Astrocyte (in vitro differentiated cells and primary cell): ENCODE data around the gene UPF2. TPM values are rescaled to one million over a fixed set of nuclear protein-coding genes. Genes with fewer than 3 reads are reported as not detected.

Experiments
- DNase-seq: peaks from one replicate; pipeline ENCODE4 v3.0.0-alpha.2; 2010; ENCODE audit warnings: low read depth
- FAIRE-seq: peaks from 2 replicates; lab custom pipeline; 2011; peaks lifted over from hg19 to GRCh38; lab: Jason Lieb, UNC
- H2AFZ ChIP-seq: 2 replicates; pipeline ENCODE4 v1.6.0; 2012; ENCODE audit warnings: low read depth, low read length, inconsistent platforms
- H3K27ac ChIP-seq: 2 replicates; pipeline ENCODE4 v1.5.1; 2011; ENCODE audit warnings: low read depth, low read length, inconsistent platforms
- H3K27me3 ChIP-seq: 2 replicates; pipeline ENCODE4 v1.6.0; 2011; ENCODE audit warnings: low read length, inconsistent platforms; ENCODE audit not compliant: insufficient read depth
- H3K36me3 ChIP-seq: 2 replicates; pipeline ENCODE4 v1.5.1; 2011; ENCODE audit warnings: low read length, inconsistent platforms; ENCODE audit not compliant: insufficient read depth
- H3K4me1 ChIP-seq: 2 replicates; pipeline ENCODE4 v1.5.1; 2011; ENCODE audit warnings: low read length, inconsistent platforms; ENCODE audit not compliant: insufficient read depth
- H3K4me2 ChIP-seq: 2 replicates; pipeline ENCODE4 v1.6.0; 2012; ENCODE audit warnings: low read length, inconsistent platforms
- H3K4me3 ChIP-seq: 2 replicates; pipeline ENCODE4 v1.5.1; 2011; ENCODE audit warnings: low read depth, mild to moderate bottlenecking, low read length, inconsistent platforms; ENCODE audit not compliant: insufficient read depth
- H3K79me2 ChIP-seq: 2 replicates; pipeline ENCODE4 v1.6.0; 2012; ENCODE audit warnings: mild to moderate bottlenecking, low read length, inconsistent platforms; ENCODE audit not compliant: insufficient read depth
- H3K9ac ChIP-seq: 2 replicates; pipeline ENCODE4 v1.6.0; 2012; ENCODE audit warnings: mild to moderate bottlenecking, low read length, inconsistent platforms
- H3K9me3 ChIP-seq: 2 replicates; pipeline ENCODE4 v1.5.1; 2012; ENCODE audit warnings: low read depth, mild to moderate bottlenecking, low read length, inconsistent platforms; ENCODE audit not compliant: insufficient read depth
- H4K20me1 ChIP-seq: 2 replicates; pipeline ENCODE4 v1.6.0; 2012; ENCODE audit warnings: low read length, inconsistent platforms; ENCODE audit not compliant: insufficient read depth
- H3K27ac Mint-ChIP-seq: one replicate; pipeline ENCODE4 v1.8.0; 2021; ENCODE audit warnings: mild to moderate bottlenecking, mixed read lengths; ENCODE audit not compliant: unreplicated experiment
- H3K27me3 Mint-ChIP-seq: one replicate; pipeline ENCODE4 v1.8.0; 2021; ENCODE audit warnings: low read depth, mixed read lengths; ENCODE audit not compliant: unreplicated experiment
- H3K36me3 Mint-ChIP-seq: one replicate; pipeline ENCODE4 v1.8.0; 2021; ENCODE audit warnings: low read depth, mixed read lengths; ENCODE audit not compliant: unreplicated experiment
- H3K4me1 Mint-ChIP-seq: one replicate; pipeline ENCODE4 v1.8.0; 2021; ENCODE audit warnings: low read depth, mixed read lengths; ENCODE audit not compliant: unreplicated experiment
- H3K4me3 Mint-ChIP-seq: one replicate; pipeline ENCODE4 v1.8.0; 2021; ENCODE audit warnings: mild to moderate bottlenecking, moderate library complexity, mixed read lengths; ENCODE audit not compliant: unreplicated experiment
- H3K9me3 Mint-ChIP-seq: one replicate; pipeline ENCODE4 v1.8.0; 2021; ENCODE audit warnings: mild to moderate bottlenecking, mixed read lengths; ENCODE audit not compliant: unreplicated experiment
- CTCF ChIP-seq: IDR thresholded peaks from 2 replicates; pipeline ENCODE4 v1.5.1; 2011; ENCODE audit warnings: low read depth, mild to moderate bottlenecking, inconsistent platforms, low read length, moderate library complexity; ENCODE audit not compliant: insufficient read depth
- EZH2 ChIP-seq: IDR thresholded peaks from 2 replicates; pipeline ENCODE4 v1.6.1; 2012; ENCODE audit warnings: mild to moderate bottlenecking, low read length, inconsistent platforms; ENCODE audit not compliant: insufficient read depth
- total RNA-seq: library from RNA; stranded (reverse); gene quantifications from 2 replicates; pipeline ENCODE4 v1.2.1, GENCODE V29; 2021

Gene UPF2
- total RNA-seq, 1 donor from 2014 or later: 23.2 TPM

- H3K36me3 ChIP-seq: no peaks in the 10 kb centered on the region
- H3K27me3 Mint-ChIP-seq: no peaks in the 10 kb centered on the region
- DNase-seq (no peak), FAIRE-seq (no peak)
- H3K9me3 ChIP-seq: no peaks in the 10 kb centered on the region
- no peak overlapping the region for H3K4me2 ChIP-seq
- no peak overlapping the region for H3K4me3 ChIP-seq
- H3K79me2 ChIP-seq: no peaks in the 10 kb centered on the region
- no peaks in the 10 kb centered on the region for H3K4me1 Mint-ChIP-seq
- H3K27me3 ChIP-seq: no peaks in the 10 kb centered on the region
- H3K27ac ChIP-seq: no peak overlapping the region
- no peak overlapping the region for H3K27ac Mint-ChIP-seq
- H3K9ac ChIP-seq: no peak overlapping the region
- no peaks in the 10 kb centered on the region for H4K20me1 ChIP-seq
- H2AFZ ChIP-seq: no peak overlapping the region
- H3K4me1 ChIP-seq: no peaks in the 10 kb centered on the region
- H3K36me3 Mint-ChIP-seq: no peaks in the 10 kb centered on the region
- no peaks in the 10 kb centered on the region for H3K9me3 Mint-ChIP-seq
- TF ChIP-seq EZH2 (no peak), CTCF (no peak)
- H3K4me3 Mint-ChIP-seq: no peak overlapping the region
Measured at GRCh38 chr10:12055732-12056131, 13.1 kb upstream of the UPF2 start.

GRCh38 chr10:12051241-12051640, 8.6 kb upstream of the UPF2 start:
- DNase-seq (no peak), FAIRE-seq (no peak)
- Histone ChIP-seq H3K4me2 (no peak overlapping the region), H3K9me3 (no peaks in the 10 kb centered on the region), H3K4me1 (no peaks in the 10 kb centered on the region), H4K20me1 (no peaks in the 10 kb centered on the region), H3K27me3 (peaks cover 5% of the 10 kb centered on the region), H3K4me3 (no peak overlapping the region), H3K9ac (no peak overlapping the region), H3K27ac (no peak overlapping the region), H2AFZ (no peak overlapping the region), H3K79me2 (no peaks in the 10 kb centered on the region), H3K36me3 (no peaks in the 10 kb centered on the region)
- H3K27ac Mint-ChIP-seq: no peak overlapping the region
- no peaks in the 10 kb centered on the region for H3K9me3 Mint-ChIP-seq
- no peaks in the 10 kb centered on the region for H3K27me3 Mint-ChIP-seq
- TF ChIP-seq CTCF (no peak), EZH2 (no peak)
- no peak overlapping the region for H3K4me3 Mint-ChIP-seq
- no peaks in the 10 kb centered on the region for H3K4me1 Mint-ChIP-seq
- no peaks in the 10 kb centered on the region for H3K36me3 Mint-ChIP-seq

- Histone ChIP-seq H3K9me3 (no peaks in the 10 kb centered on the region), H2AFZ (no peak overlapping the region), H3K4me3 (no peak overlapping the region), H3K79me2 (no peaks in the 10 kb centered on the region), H3K27me3 (peaks cover 5% of the 10 kb centered on the region), H3K27ac (no peak overlapping the region), H3K9ac (no peak overlapping the region), H3K4me2 (no peak overlapping the region), H4K20me1 (no peaks in the 10 kb centered on the region), H3K36me3 (no peaks in the 10 kb centered on the region), H3K4me1 (no peaks in the 10 kb centered on the region)
- Mint-ChIP-seq H3K27me3 (no peaks in the 10 kb centered on the region), H3K27ac (no peak overlapping the region), H3K9me3 (no peaks in the 10 kb centered on the region), H3K4me3 (no peak overlapping the region), H3K4me1 (no peaks in the 10 kb centered on the region), H3K36me3 (no peaks in the 10 kb centered on the region)
- TF ChIP-seq CTCF (no peak), EZH2 (no peak)
- DNase-seq (no peak), FAIRE-seq (no peak)
Measured at GRCh38 chr10:12050528-12050927, 7.9 kb upstream of the UPF2 start.
